Activated CD4-positive, alpha-beta T cell treated with anti-CD3 and anti-CD28 coated beads, Interleukin-2, amount 10 ng/mL, durations not matched to agents 7 days and 5 days (primary cell): ENCODE data around the gene AQP2. TPM values are rescaled to one million over a fixed set of nuclear protein-coding genes. Genes with fewer than 3 reads are reported as not detected.
A peak's percentile ranks its signal among the peaks of the same experiment; 100 is the strongest.

Source experiments
- CTCF ChIA-PET: fragments of 350-600 bp; sonication (Branson Sonifier 250); formaldehyde crosslinking; loops from one replicate; lab custom pipeline; 2021; ENCODE audit warnings: antibody characterized with exemption; lab: Charles Lee
- POLR2A ChIA-PET: fragments of 350-600 bp; sonication (Branson Sonifier 250); formaldehyde crosslinking; loops from one replicate; lab custom pipeline; 2021; ENCODE audit warnings: antibody characterized with exemption; lab: Charles Lee
- DNase-seq: peaks from one replicate; pipeline ENCODE4 v3.0.0-alpha.2; 2020
- H3K27ac Mint-ChIP-seq: one replicate; pipeline ENCODE4 v1.8.0; 2021; ENCODE audit warnings: mild to moderate bottlenecking, moderate library complexity, mixed read lengths
- H3K27me3 Mint-ChIP-seq: one replicate; pipeline ENCODE4 v1.8.0; 2021; ENCODE audit warnings: mixed read lengths
- H3K36me3 Mint-ChIP-seq: one replicate; pipeline ENCODE4 v1.8.0; 2021; ENCODE audit warnings: low read depth, mixed read lengths
- H3K4me1 Mint-ChIP-seq: one replicate; pipeline ENCODE4 v1.8.0; 2021; ENCODE audit warnings: mixed read lengths
- H3K4me3 Mint-ChIP-seq: one replicate; pipeline ENCODE4 v1.8.0; 2021; ENCODE audit warnings: mild to moderate bottlenecking, moderate library complexity, mixed read lengths
- H3K9me3 Mint-ChIP-seq: one replicate; pipeline ENCODE4 v1.8.0; 2021; ENCODE audit warnings: mixed read lengths
- total RNA-seq, 2 experiments: library from RNA; stranded (reverse); gene quantifications; one replicate each; pipeline ENCODE4 v1.2.3, GENCODE V29; 2021

Gene AQP2
- total RNA-seq, result not detected

GRCh38 chr12:49950273-49951251 is at the start of gene AQP2:
Gene AQP2, plus strand, starts transcription at chr12:49950737. Its CDS starts 94 bp downstream, at chr12:49950831.
- Mint-ChIP-seq H3K9me3 (no peaks in the 10 kb centered on the region), H3K27ac (no peak within 1 kb of the TSS), H3K36me3 (no peaks in the 10 kb centered on the region), H3K27me3 (peaks cover 25% of the 10 kb centered on the region), H3K4me1 (peaks cover 9% of the 10 kb centered on the region), H3K4me3 (no peak within 1 kb of the TSS)
- ChIA-PET POLR2A (no interaction called here), CTCF (interaction anchor here (0.5 to 1.6 kb wide), 5 partner anchors 16 to 652 kb away, joined by 3 to 5 read pairs (median 4); no protein-coding TSS in a partner anchor)
- no peak for DNase-seq

- POLR2A ChIA-PET, result no interaction called here
Observed at GRCh38 chr12:49901026-49901425, 49.5 kb upstream of the AQP2 start.

GRCh38 chr12:49901986-49902385 is 48.6 kb upstream of the AQP2 start:
- no peak for DNase-seq
- Mint-ChIP-seq H3K27ac (no peak overlapping the region), H3K27me3 (peaks cover 17% of the 10 kb centered on the region), H3K9me3 (no peaks in the 10 kb centered on the region), H3K4me1 (peaks cover 15% of the 10 kb centered on the region), H3K4me3 (no peak overlapping the region), H3K36me3 (no peaks in the 10 kb centered on the region)
- ChIA-PET CTCF (no interaction called here), POLR2A (no interaction called here)

More at GRCh38 chr12:49901026-49901425, 49.5 kb upstream of the AQP2 start:
- H3K36me3 Mint-ChIP-seq, result no peaks in the 10 kb centered on the region
- H3K27me3 Mint-ChIP-seq, result peaks cover 15% of the 10 kb centered on the region
- CTCF ChIA-PET, result no interaction called here
- no peaks in the 10 kb centered on the region for H3K9me3 Mint-ChIP-seq
- DNase-seq, result no peak
- no peak overlapping the region for H3K4me3 Mint-ChIP-seq
- peaks cover 15% of the 10 kb centered on the region for H3K4me1 Mint-ChIP-seq
- no peak overlapping the region for H3K27ac Mint-ChIP-seq

- POLR2A ChIA-PET, result no interaction called here
- no peak overlapping the region for H3K27ac Mint-ChIP-seq
- no peak for DNase-seq
- no peaks in the 10 kb centered on the region for H3K9me3 Mint-ChIP-seq
- peak overlapping the region; percentile 33 for H3K4me3 Mint-ChIP-seq
- H3K36me3 Mint-ChIP-seq, result no peaks in the 10 kb centered on the region
- peaks cover 15% of the 10 kb centered on the region for H3K4me1 Mint-ChIP-seq
- CTCF ChIA-PET, result no interaction called here
- H3K27me3 Mint-ChIP-seq, result peaks cover 17% of the 10 kb centered on the region
Observed at GRCh38 chr12:49902399-49903350, 47.9 kb upstream of the AQP2 start.

GRCh38 chr12:49903351-49903699 is 47.2 kb upstream of the AQP2 start:
- POLR2A ChIA-PET, result no interaction called here
- CTCF ChIA-PET, result no interaction called here
- H3K36me3 Mint-ChIP-seq, result no peaks in the 10 kb centered on the region
- DNase-seq, result no peak
- peak overlapping the region; percentile 56 for H3K4me3 Mint-ChIP-seq
- peaks cover 15% of the 10 kb centered on the region for H3K4me1 Mint-ChIP-seq
- H3K9me3 Mint-ChIP-seq, result no peaks in the 10 kb centered on the region
- H3K27ac Mint-ChIP-seq, result no peak overlapping the region
- peaks cover 17% of the 10 kb centered on the region for H3K27me3 Mint-ChIP-seq

- Mint-ChIP-seq H3K27ac (no peak within 1 kb of the TSS), H3K9me3 (no peaks in the 10 kb centered on the region), H3K36me3 (no peaks in the 10 kb centered on the region), H3K4me1 (peaks cover 15% of the 10 kb centered on the region), H3K27me3 (peaks cover 17% of the 10 kb centered on the region), H3K4me3 (peak within 1 kb of the TSS; percentile 65)
- ChIA-PET CTCF (interaction anchor here (0.8 to 1.3 kb wide), 2 partner anchors 10 to 24 kb away, joined by 3 to 4 read pairs; no protein-coding TSS in a partner anchor), POLR2A (no interaction called here)
- DNase-seq, result peak; percentile 48
Observed at GRCh38 chr12:49903700-49904423, 46.7 kb upstream of the AQP2 start, which contains the start of gene FAIM2. Gene FAIM2, minus strand, starts transcription at chr12:49903900. Its CDS starts 108 bp downstream, at chr12:49903792.

GRCh38 chr12:49904601-49905000 is 45.9 kb upstream of the AQP2 start:
- no peak for DNase-seq
- Mint-ChIP-seq H3K27ac (peak overlapping the region; percentile 17), H3K9me3 (no peaks in the 10 kb centered on the region), H3K4me3 (peak overlapping the region; percentile 65), H3K36me3 (no peaks in the 10 kb centered on the region), H3K4me1 (peaks cover 15% of the 10 kb centered on the region), H3K27me3 (peaks cover 17% of the 10 kb centered on the region)
- ChIA-PET POLR2A (no interaction called here), CTCF (interaction anchor here (0.8 to 1.6 kb wide), 3 partner anchors 11 to 41 kb away, joined by 3 to 7 read pairs (median 4); no protein-coding TSS in a partner anchor)

- no peak overlapping the region for H3K4me3 Mint-ChIP-seq
- ChIA-PET CTCF (interaction anchor here (0.8 to 1.6 kb wide), 2 partner anchors 40 to 61 kb away, joined by 3 to 7 read pairs; no protein-coding TSS in a partner anchor), POLR2A (no interaction called here)
Observed at GRCh38 chr12:49905718-49906314, 44.7 kb upstream of the AQP2 start.

GRCh38 chr12:49907352-49907751 is 43.2 kb upstream of the AQP2 start:
- ChIA-PET POLR2A (no interaction called here), CTCF (interaction anchor here (1.4 to 1.8 kb wide), 2 partner anchors 38 to 145 kb away, joined by 3 to 7 read pairs; no protein-coding TSS in a partner anchor)
- no peaks in the 10 kb centered on the region for H3K9me3 Mint-ChIP-seq
- H3K27ac Mint-ChIP-seq, result no peak overlapping the region
- H3K36me3 Mint-ChIP-seq, result no peaks in the 10 kb centered on the region
- H3K4me1 Mint-ChIP-seq, result peaks cover 15% of the 10 kb centered on the region
- H3K4me3 Mint-ChIP-seq, result no peak overlapping the region
- DNase-seq, result no peak
- peaks cover 15% of the 10 kb centered on the region for H3K27me3 Mint-ChIP-seq

More at GRCh38 chr12:49905718-49906314, 44.7 kb upstream of the AQP2 start:
- H3K27ac Mint-ChIP-seq, result no peak overlapping the region
- no peaks in the 10 kb centered on the region for H3K9me3 Mint-ChIP-seq
- H3K36me3 Mint-ChIP-seq, result no peaks in the 10 kb centered on the region
- DNase-seq, result no peak
- peaks cover 15% of the 10 kb centered on the region for H3K4me1 Mint-ChIP-seq
- H3K27me3 Mint-ChIP-seq, result peaks cover 17% of the 10 kb centered on the region

GRCh38 chr12:49909356-49909755 is 41.2 kb upstream of the AQP2 start:
- Mint-ChIP-seq H3K9me3 (no peaks in the 10 kb centered on the region), H3K27me3 (peaks cover 12% of the 10 kb centered on the region), H3K27ac (no peak overlapping the region), H3K4me1 (peaks cover 7% of the 10 kb centered on the region), H3K36me3 (no peaks in the 10 kb centered on the region), H3K4me3 (no peak overlapping the region)
- ChIA-PET POLR2A (no interaction called here), CTCF (interaction anchor here (0.5 kb wide), 1 partner anchor 36 kb away, joined by 3 read pairs; no protein-coding TSS in a partner anchor)
- DNase-seq, result no peak

GRCh38 chr12:49909826-49910225 is 40.7 kb upstream of the AQP2 start:
- H3K27ac Mint-ChIP-seq, result no peak overlapping the region
- POLR2A ChIA-PET, result no interaction called here
- no peaks in the 10 kb centered on the region for H3K36me3 Mint-ChIP-seq
- H3K27me3 Mint-ChIP-seq, result peaks cover 8% of the 10 kb centered on the region
- CTCF ChIA-PET, result no interaction called here
- DNase-seq, result no peak
- H3K9me3 Mint-ChIP-seq, result no peaks in the 10 kb centered on the region
- H3K4me1 Mint-ChIP-seq, result peaks cover 2% of the 10 kb centered on the region
- no peak overlapping the region for H3K4me3 Mint-ChIP-seq
